Left lung (tissue), 10 donors: ENCODE results near the gene IGF1R. TPM values are rescaled to one million over a fixed set of nuclear protein-coding genes. Genes with fewer than 3 reads are reported as not detected.

Experiments used
- ATAC-seq: fragments of 200-7000 bp; cut with Tn5 transposase; one replicate; pipeline ENCODE4 v1.9.1; 2020; ENCODE audit warnings: moderate library complexity
- DNase-seq, 4 donors: peaks; one replicate each; pipeline ENCODE4 v3.0.0-alpha.2; 2013 to 2020
- H3K27ac ChIP-seq, 2 donors: fragments of 200-600 bp; sonication (generic) in 1 of 2; one replicate each; pipeline versions ENCODE4 v1.5.0 to v1.8.0; 2020 to 2021
- H3K27me3 ChIP-seq, 2 donors: fragments of 200-600 bp; sonication (generic) in 1 of 2; one replicate each; pipeline versions ENCODE4 v1.5.0 to v1.8.0; 2020 to 2021
- H3K36me3 ChIP-seq, 2 donors: fragments of 200-600 bp; sonication (generic) in 1 of 2; one replicate each; pipeline versions ENCODE4 v1.5.0 to v1.8.0; 2020 to 2021
- H3K4me1 ChIP-seq, 2 donors: fragments of 200-600 bp; one replicate each; pipeline ENCODE4 v1.8.0; 2021
- H3K4me3 ChIP-seq, 2 donors: fragments of 200-600 bp; sonication (generic) in 1 of 2; one replicate each; pipeline versions ENCODE4 v1.5.0 to v1.8.0; 2020 to 2021; ENCODE audit warnings: mild to moderate bottlenecking in 1 of 2
- H3K9me3 ChIP-seq, 2 donors: fragments of 200-600 bp; sonication (generic) in 1 of 2; one replicate each; pipeline versions ENCODE4 v1.5.0 to v1.8.0; 2020 to 2021
- CTCF ChIP-seq, 2 donors: fragments of 200-600 bp; sonication (generic) in 1 of 2; IDR thresholded peaks; one replicate each; pipeline versions ENCODE4 v1.5.0 to v1.8.0; 2021; ENCODE audit warnings: antibody characterized with exemption in 2 of 2
- intact Hi-C, 2 donors: fragments of 100-400 bp; cut with DNase I; formaldehyde crosslinking; loops; one replicate each; pipeline versions ENCODE4 v1.11.2 to v1.14.2; 2022
- polyA plus RNA-seq, 6 donors: library from polyadenylated mRNA; unstranded; fragments of 120-200 nt; gene quantifications; one replicate each; pipeline ENCODE4 v1.2.1, GENCODE V29; 2013; ENCODE audit not compliant: insufficient read length in 6 of 6
- total RNA-seq, 2 donors: library from RNA; stranded (reverse); fragmentation: NEBNext Ultra II Directional; extraction: Animal tissue kit (Norgen Biotek cat#: 25700); gene quantifications; one replicate each; pipeline ENCODE4 v1.2.1, GENCODE V29; 2021
- donor health status: DM: no; HTN: yes; CAD: no.
- donor health status: DM: no; HTN: no; CAD: no.

The IGF1R gene
- total and polyA plus RNA-seq, 8 donors, result 32.0 to 41.0 (median 37.0) TPM

DNA sequence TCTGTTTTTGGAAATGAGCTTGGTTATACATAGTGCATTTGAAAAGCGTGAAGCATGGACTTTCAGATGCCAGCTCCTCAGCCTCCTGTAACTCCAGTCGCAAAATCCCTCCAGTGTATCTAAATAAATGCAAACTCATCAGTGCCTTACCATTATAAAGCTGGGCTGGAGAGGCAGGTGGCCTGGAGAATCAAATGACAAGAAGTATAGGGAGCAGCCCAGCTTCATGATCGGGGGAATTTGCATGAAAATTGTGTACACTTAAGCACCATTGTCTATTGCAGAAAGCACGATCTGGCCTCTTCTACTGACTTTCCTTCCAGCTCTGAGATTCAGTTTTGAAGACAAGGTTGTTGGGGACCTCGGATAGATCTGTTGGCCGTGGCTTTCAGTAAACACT is 71.7 kb downstream of the IGF1R start:
- TF ChIP-seq CTCF (IDR thresholded peaks at IDR 0.05), result no peak
- Histone ChIP-seq H3K27ac (no peak overlapping the region), H3K9me3 (no peaks in the 10 kb centered on the region), H3K4me3 (no peak overlapping the region), H3K4me1 (peaks cover 6 to 28% of the 10 kb centered on the region in 2 donors), H3K27me3 (no peaks in the 10 kb centered on the region), H3K36me3 (no peaks in the 10 kb centered on the region)
- intact Hi-C loops, result no loop called here
- DNase-seq (no peak), ATAC-seq (no peak)

- H3K27me3 ChIP-seq, result no peaks in the 10 kb centered on the region
- intact Hi-C loops, result no loop called here
Measured at GRCh38 chr15:98720577-98721565, 72.5 kb downstream of the IGF1R start.

GRCh38 chr15:98722209-98722608 is 73.9 kb downstream of the IGF1R start:
- Histone ChIP-seq H3K36me3 (no peaks in the 10 kb centered on the region), H3K4me3 (no peak overlapping the region), H3K9me3 (no peaks in the 10 kb centered on the region), H3K27me3 (no peaks in the 10 kb centered on the region), H3K27ac (no peak overlapping the region), H3K4me1 (peaks cover 7 to 21% of the 10 kb centered on the region in 2 donors)
- intact Hi-C loops, result no loop called here
- no peak for TF ChIP-seq CTCF (IDR thresholded peaks at IDR 0.05)
- DNase-seq (peak in 1 of 4 donors; percentile 30), ATAC-seq (peak; percentile 57)

More at GRCh38 chr15:98720577-98721565, 72.5 kb downstream of the IGF1R start:
- Histone ChIP-seq H3K4me1 (peaks cover 5 to 20% of the 10 kb centered on the region in 2 donors), H3K27ac (no peak overlapping the region), H3K9me3 (no peaks in the 10 kb centered on the region), H3K36me3 (no peaks in the 10 kb centered on the region), H3K4me3 (no peak overlapping the region)
- ATAC-seq (no peak), DNase-seq (no peak)
- no peak for TF ChIP-seq CTCF (IDR thresholded peaks at IDR 0.05)

DNA sequence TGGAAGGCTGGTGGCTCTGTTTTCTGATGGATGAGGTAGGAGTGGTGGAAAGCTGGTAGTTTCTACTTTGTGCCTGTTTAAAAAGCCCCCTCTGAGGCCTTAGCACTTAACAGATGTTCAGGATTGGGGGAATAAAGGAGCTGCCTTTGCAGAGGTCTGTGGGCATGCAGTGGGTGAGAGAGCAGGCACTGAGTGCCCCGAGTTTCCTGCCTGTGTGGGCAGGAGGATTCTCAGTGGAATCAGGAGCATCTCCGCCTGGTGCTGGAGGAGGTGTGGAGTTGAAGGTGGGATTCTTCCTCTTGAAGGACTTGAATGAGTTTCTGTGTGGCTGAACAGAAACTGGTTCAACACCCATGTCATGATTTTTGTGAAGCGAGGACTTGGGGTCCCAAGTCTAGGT is 74.3 kb downstream of the IGF1R start:
- Histone ChIP-seq H3K4me1 (peaks cover 10 to 26% of the 10 kb centered on the region in 2 donors), H3K9me3 (no peaks in the 10 kb centered on the region), H3K27ac (no peak overlapping the region), H3K36me3 (no peaks in the 10 kb centered on the region), H3K4me3 (no peak overlapping the region), H3K27me3 (no peaks in the 10 kb centered on the region)
- intact Hi-C loops, result no loop called here
- TF ChIP-seq CTCF (IDR thresholded peaks at IDR 0.05), result no peak
- no peak for DNase-seq
- ATAC-seq, result no peak

DNA sequence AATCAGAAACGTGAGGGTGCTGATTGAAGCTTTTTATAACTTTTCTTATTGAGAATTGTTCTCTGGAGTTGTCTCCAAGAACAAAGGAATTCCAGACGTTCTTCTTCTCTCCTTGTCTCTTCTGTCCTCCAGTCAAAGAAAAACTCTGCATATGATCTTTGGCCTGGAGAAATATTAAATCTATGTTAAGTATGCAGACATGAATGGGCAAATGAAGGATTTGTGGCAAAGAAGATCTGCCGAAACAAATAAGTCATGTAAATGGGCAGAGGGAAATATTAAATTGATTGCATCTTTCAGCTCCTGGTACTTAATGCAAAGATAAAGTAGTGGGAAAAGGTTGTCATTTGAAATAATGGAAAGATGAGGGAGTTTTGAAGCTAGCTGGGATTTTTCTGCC is 74.9 kb downstream of the IGF1R start:
- H3K9me3 ChIP-seq, result no peaks in the 10 kb centered on the region
- no peaks in the 10 kb centered on the region for H3K27me3 ChIP-seq
- H3K27ac ChIP-seq, result no peak overlapping the region
- no peak for DNase-seq
- no peak for TF ChIP-seq CTCF (IDR thresholded peaks at IDR 0.05)
- intact Hi-C loops, result no loop called here
- ATAC-seq, result no peak
- peaks cover 15 to 25% of the 10 kb centered on the region in 2 donors for H3K4me1 ChIP-seq
- no peak overlapping the region for H3K4me3 ChIP-seq
- no peaks in the 10 kb centered on the region for H3K36me3 ChIP-seq
